HCT116 (cell line): ENCODE results near the gene KIF25. TPM values are rescaled to one million over a fixed set of nuclear protein-coding genes. Genes with fewer than 3 reads are reported as not detected.

ENCODE experiments used
- ATAC-seq: fragments of 200-7000 bp; cut with Tn5 transposase; 2 replicates; pipeline ENCODE4 v1.9.1; 2020; ENCODE audit warnings: mild to moderate bottlenecking, moderate library complexity
- BruUV-seq: library from RNA; stranded (reverse); fragments of 400-500 nt; replicated peaks from 2 replicates; lab custom pipeline; 2021; lab: Mats Ljungman, UMichigan
- CTCF ChIA-PET: fragments of 300-600 bp; sonication (Branson Sonifier 250); formaldehyde crosslinking; loops from one replicate; lab custom pipeline; 2021; ENCODE audit warnings: antibody characterized with exemption; lab: Charles Lee
- POLR2A ChIA-PET: fragments of 300-600, 350-600 bp; sonication (Branson Sonifier 250); formaldehyde crosslinking; loops from one replicate; lab custom pipeline; 2021; ENCODE audit warnings: antibody characterized with exemption; lab: Charles Lee
- RAD21 ChIA-PET, 2 experiments: fragments of 300-600 bp; sonication (Branson Sonifier 250); formaldehyde crosslinking; loops; one replicate each; lab custom pipeline; 2023; ENCODE audit warnings: low total read pairs in 2 of 2; ENCODE audit not compliant: uncharacterized antibody in 2 of 2, unreplicated experiment in 2 of 2, low non-redundant PET in 1 of 2; lab: Charles Lee
- DNase-seq: peaks from one replicate; pipeline ENCODE4 v3.0.0-alpha.2; 2010; ENCODE audit warnings: low read depth, low spot score
- H2AFZ ChIP-seq: fragments of 200-600 bp; shearing (Covaris generic), sonication (generic); 2 replicates; pipeline ENCODE4 v1.6.1; 2017; ENCODE audit warnings: low read depth, mixed run types, mixed read lengths, antibody characterized with exemption, low read length; ENCODE audit not compliant: poor library complexity, severe bottlenecking
- H3K27ac ChIP-seq: 2 replicates; pipeline ENCODE4 v1.5.1; 2012; ENCODE audit warnings: low read depth, low read length
- H3K27me3 ChIP-seq: fragments of 200-600 bp; sonication (generic); 2 replicates; pipeline ENCODE4 v1.6.1; 2016; ENCODE audit warnings: mixed run types, low read length, mixed read lengths; ENCODE audit not compliant: insufficient read depth
- H3K36me3 ChIP-seq, 2 experiments: fragments of 200-500 bp in 1 of 2; fragments of 200-600 bp in 1 of 2; sonication (Bioruptor generic) in 1 of 2; sonication (generic) in 1 of 2; 2 replicates each; pipeline versions ENCODE4 v1.5.1 to v1.6.1; 2014 to 2016; ENCODE audit warnings: low read length in 2 of 2, inconsistent platforms in 1 of 2, mixed read lengths in 1 of 2, mixed run types in 1 of 2; ENCODE audit not compliant: insufficient read depth in 2 of 2, control insufficient read depth in 1 of 2
- H3K4me1 ChIP-seq, 2 experiments: fragments of 200-600 bp in 1 of 2; sonication (generic) in 1 of 2; 2 replicates each; pipeline versions ENCODE4 v1.5.1 to v1.6.1; 2012 to 2017; ENCODE audit warnings: low read length in 2 of 2, inconsistent platforms in 1 of 2, mild to moderate bottlenecking in 1 of 2, mixed read lengths in 1 of 2, mixed run types in 1 of 2, moderate library complexity in 1 of 2; ENCODE audit not compliant: insufficient read depth in 2 of 2, control insufficient read depth in 1 of 2
- H3K4me2 ChIP-seq: fragments of 200-600 bp; sonication (generic); 2 replicates; pipeline ENCODE4 v1.6.1; 2017; ENCODE audit warnings: mixed run types, low read length, mixed read lengths
- H3K4me3 ChIP-seq, 2 experiments: fragments of 200-600 bp in 1 of 2; sonication (generic) in 1 of 2; replicated peaks in 1 of 2; 2 replicates each; pipeline ENCODE4 v1.5.1; 2011 to 2016; ENCODE audit warnings: low read length in 2 of 2, control low read depth in 1 of 2, low read depth in 1 of 2, mild to moderate bottlenecking in 1 of 2, mixed read lengths in 1 of 2, mixed run types in 1 of 2
- H3K79me2 ChIP-seq: fragments of 200-600 bp; sonication (generic); 2 replicates; pipeline ENCODE4 v1.6.1; 2017; ENCODE audit warnings: mild to moderate bottlenecking, mixed run types, low read length, moderate library complexity, mixed read lengths; ENCODE audit not compliant: insufficient read depth
- H3K9ac ChIP-seq: fragments of 200-600 bp; sonication (generic); 2 replicates; pipeline ENCODE4 v1.6.1; 2016; ENCODE audit warnings: low read length, mixed read lengths
- H3K9me2 ChIP-seq: fragments of 200-600 bp; sonication (generic), shearing (Covaris generic); 2 replicates; pipeline ENCODE4 v1.6.1; 2017; ENCODE audit warnings: mixed run types, mild to moderate bottlenecking, moderate library complexity; ENCODE audit not compliant: insufficient read depth
- H3K9me3 ChIP-seq, 2 experiments: fragments of 200-500 bp in 1 of 2; fragments of 200-600 bp in 1 of 2; sonication (Bioruptor generic) in 1 of 2; sonication (generic) in 1 of 2; 2 replicates each; pipeline ENCODE4 v1.6.1; 2014 to 2017; ENCODE audit warnings: low read length in 2 of 2, mixed read lengths in 2 of 2, inconsistent platforms in 1 of 2, low read depth in 1 of 2, mild to moderate bottlenecking in 1 of 2, mixed run types in 1 of 2, moderate library complexity in 1 of 2; ENCODE audit not compliant: control insufficient read depth in 1 of 2, insufficient read depth in 1 of 2
- H4K20me1 ChIP-seq: fragments of 200-600 bp; sonication (generic), shearing (Covaris generic); 2 replicates; pipeline ENCODE4 v1.6.1; 2017; ENCODE audit warnings: mixed run types, mild to moderate bottlenecking, moderate library complexity; ENCODE audit not compliant: insufficient read depth
- CTCF ChIP-seq, 3 experiments: fragments of 200-600 bp in 1 of 3; sonication (generic) in 1 of 3; IDR thresholded peaks in 2 of 3; conservative IDR thresholded peaks in 1 of 3; 2 replicates each; pipeline ENCODE4 v1.5.1; 2012 to 2017; ENCODE audit warnings: low read depth in 2 of 3, low read length in 2 of 3, antibody characterized with exemption in 1 of 3, borderline replicate concordance in 1 of 3, control low read depth in 1 of 3, mild to moderate bottlenecking in 1 of 3, mixed read lengths in 1 of 3, mixed run types in 1 of 3, moderate library complexity in 1 of 3; ENCODE audit not compliant: insufficient read depth in 1 of 3
- FOSL1 ChIP-seq: IDR thresholded peaks from 2 replicates; pipeline ENCODE4 v1.6.1; 2012; ENCODE audit warnings: low read depth
- JUND ChIP-seq: IDR thresholded peaks from 2 replicates; pipeline ENCODE4 v1.6.1; 2012
- POLR2AphosphoS5 ChIP-seq: IDR thresholded peaks from 2 replicates; pipeline ENCODE4 v1.6.1; 2011; ENCODE audit warnings: mild to moderate bottlenecking, low read depth, low read length, moderate library complexity
- TCF7L2 ChIP-seq: IDR thresholded peaks from 2 replicates; pipeline ENCODE4 v1.7.0; 2011; ENCODE audit warnings: borderline replicate concordance, inconsistent platforms; ENCODE audit not compliant: insufficient read depth, insufficient read length; ENCODE audit errors: extremely low read depth
- intact Hi-C: fragments of 100-400 bp; cut with micrococcal nuclease; formaldehyde crosslinking; loops from 2 replicates; pipeline ENCODE4 v1.10.0; 2022
- total RNA-seq: library from RNA; stranded (reverse); gene quantifications from one replicate; pipeline ENCODE4 v1.2.1, GENCODE V29; 2021; ENCODE audit not compliant: unreplicated experiment
- TF ChIP-seq, protein P1 (sequence below): IDR thresholded peaks from 2 replicates; pipeline ENCODE4 v1.6.1; 2012; ENCODE audit warnings: low read depth

KIF25 gene
- total RNA-seq, 1 experiment from 2014 or later = not detected

DNA sequence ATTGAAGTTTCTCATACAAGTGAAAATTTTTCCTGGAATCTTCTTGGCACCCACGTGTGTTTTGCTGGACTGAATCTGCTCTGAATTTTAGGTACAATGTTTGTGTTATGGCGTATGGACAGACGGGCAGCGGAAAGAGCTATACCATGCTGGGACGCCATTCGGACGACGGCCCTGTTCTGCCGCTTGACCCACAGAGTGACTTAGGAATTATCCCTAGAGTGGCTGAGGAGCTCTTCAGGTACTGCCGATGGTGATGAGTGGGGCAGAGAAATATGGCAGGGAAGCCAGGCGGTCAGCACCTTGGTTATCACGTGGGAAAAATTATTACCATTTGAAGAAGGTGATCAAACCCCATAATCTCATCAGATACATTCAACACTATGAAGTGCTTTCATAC lies 36.3 kb downstream of the KIF25 start:
- no TSS peak for BruUV-seq
- Histone ChIP-seq H3K79me2 (no peaks in the 10 kb centered on the region), H3K9me3 (no peaks in the 10 kb centered on the region), H3K9ac (no peak overlapping the region), H3K9me2 (no peaks in the 10 kb centered on the region), H3K27ac (no peak overlapping the region), H3K4me2 (no peak overlapping the region), H2AFZ (no peak overlapping the region), H3K4me1 (peaks cover 0 to 19% of the 10 kb centered on the region in 2 experiments; a peak in 3 of 4 replicates), H3K36me3 (no peaks in the 10 kb centered on the region), H4K20me1 (no peaks in the 10 kb centered on the region), H3K4me3 (no peak overlapping the region), H3K27me3 (peaks cover 3% of the 10 kb centered on the region; the same call in 1 of the 2 replicates)
- ChIA-PET RAD21 (no interaction called here), POLR2A (no interaction called here), CTCF (no interaction called here)
- intact Hi-C loops = no loop called here
- ATAC-seq (no peak), DNase-seq (no peak)
- TF ChIP-seq, protein P1, sequence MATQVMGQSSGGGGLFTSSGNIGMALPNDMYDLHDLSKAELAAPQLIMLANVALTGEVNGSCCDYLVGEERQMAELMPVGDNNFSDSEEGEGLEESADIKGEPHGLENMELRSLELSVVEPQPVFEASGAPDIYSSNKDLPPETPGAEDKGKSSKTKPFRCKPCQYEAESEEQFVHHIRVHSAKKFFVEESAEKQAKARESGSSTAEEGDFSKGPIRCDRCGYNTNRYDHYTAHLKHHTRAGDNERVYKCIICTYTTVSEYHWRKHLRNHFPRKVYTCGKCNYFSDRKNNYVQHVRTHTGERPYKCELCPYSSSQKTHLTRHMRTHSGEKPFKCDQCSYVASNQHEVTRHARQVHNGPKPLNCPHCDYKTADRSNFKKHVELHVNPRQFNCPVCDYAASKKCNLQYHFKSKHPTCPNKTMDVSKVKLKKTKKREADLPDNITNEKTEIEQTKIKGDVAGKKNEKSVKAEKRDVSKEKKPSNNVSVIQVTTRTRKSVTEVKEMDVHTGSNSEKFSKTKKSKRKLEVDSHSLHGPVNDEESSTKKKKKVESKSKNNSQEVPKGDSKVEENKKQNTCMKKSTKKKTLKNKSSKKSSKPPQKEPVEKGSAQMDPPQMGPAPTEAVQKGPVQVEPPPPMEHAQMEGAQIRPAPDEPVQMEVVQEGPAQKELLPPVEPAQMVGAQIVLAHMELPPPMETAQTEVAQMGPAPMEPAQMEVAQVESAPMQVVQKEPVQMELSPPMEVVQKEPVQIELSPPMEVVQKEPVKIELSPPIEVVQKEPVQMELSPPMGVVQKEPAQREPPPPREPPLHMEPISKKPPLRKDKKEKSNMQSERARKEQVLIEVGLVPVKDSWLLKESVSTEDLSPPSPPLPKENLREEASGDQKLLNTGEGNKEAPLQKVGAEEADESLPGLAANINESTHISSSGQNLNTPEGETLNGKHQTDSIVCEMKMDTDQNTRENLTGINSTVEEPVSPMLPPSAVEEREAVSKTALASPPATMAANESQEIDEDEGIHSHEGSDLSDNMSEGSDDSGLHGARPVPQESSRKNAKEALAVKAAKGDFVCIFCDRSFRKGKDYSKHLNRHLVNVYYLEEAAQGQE = no peak
- TF ChIP-seq CTCF (IDR thresholded peaks at IDR 0.05 in 2 of 3, conservative IDR thresholded peaks at IDR 0.05 in 1 of 3; ENCODE audit: borderline replicate concordance in 1 of 3, insufficient read depth in 1 of 3, low read depth in 2 of 3, low read length in 2 of 3) (no peak), POLR2AphosphoS5 (no peak), FOSL1 (no peak), TCF7L2 (no peak), JUND (no peak)
